NB4 (cell line): ENCODE data around the gene PKLR.

Experiments
- DNase-seq: peaks from one replicate; pipeline ENCODE4 v3.0.0; 2010; ENCODE audit warnings: low read depth
- H3K4me3 ChIP-seq: one replicate; pipeline ENCODE4 v1.5.1; 2011; ENCODE audit warnings: mild to moderate bottlenecking, low read depth, low read length, moderate library complexity
- CTCF ChIP-seq: IDR thresholded peaks from one replicate; pipeline ENCODE4 v1.5.1; 2012; ENCODE audit warnings: low read depth, low read length
- MAX ChIP-seq: IDR thresholded peaks from 2 replicates; pipeline ENCODE4 v1.6.1; 2011; ENCODE audit warnings: low read depth, low read length
- MYC ChIP-seq: IDR thresholded peaks from 2 replicates; pipeline ENCODE4 v1.6.1; 2011; ENCODE audit warnings: low read depth, low read length
- POLR2A ChIP-seq: IDR thresholded peaks from 2 replicates; pipeline ENCODE4 v1.6.1; 2011; ENCODE audit warnings: mild to moderate bottlenecking; ENCODE audit not compliant: insufficient read length; ENCODE audit errors: extremely low read depth

Gene PKLR

GRCh38 chr1:155308493-155309422, 7.5 kb upstream of the PKLR start, which contains the start of gene FDPS:
TSS of gene FDPS (plus strand) at chr1:155308866. CDS start at chr1:155309790, 924 bp downstream.
- peak; percentile 42; the same call in 1 of the 2 replicates for TF ChIP-seq MAX
- TF ChIP-seq MYC: no peak; the same call in 1 of the 2 replicates
- peak; percentile 69 for TF ChIP-seq POLR2A
- peak within 1 kb of the TSS; percentile 99 for H3K4me3 ChIP-seq
- peak; percentile 99 for DNase-seq

GRCh38 chr1:155307247-155307740, 6.1 kb upstream of the PKLR start:
- no peak overlapping the region for H3K4me3 ChIP-seq
- no peak for TF ChIP-seq MYC
- TF ChIP-seq MAX: peak; percentile 59
- peak; percentile 32 for TF ChIP-seq CTCF
- peak; percentile 83 for DNase-seq

GRCh38 chr1:155305881-155306391, 4.7 kb upstream of the PKLR start:
- DNase-seq: no peak
- no peak for TF ChIP-seq MYC
- no peak overlapping the region for H3K4me3 ChIP-seq

- H3K4me3 ChIP-seq: no peak overlapping the region
- no peak for TF ChIP-seq MYC
- no peak for TF ChIP-seq MAX
- DNase-seq: no peak
Measured at GRCh38 chr1:155304558-155305063, 3.4 kb upstream of the PKLR start.

GRCh38 chr1:155300553-155301329, 497 bp downstream of the PKLR start:
- no peak for DNase-seq
- no peak overlapping the region for H3K4me3 ChIP-seq
- TF ChIP-seq MAX (no peak), CTCF (no peak), POLR2A (no peak), MYC (no peak)

GRCh38 chr1:155300024-155300423, 1.2 kb downstream of the PKLR start:
- no peak for TF ChIP-seq MAX
- no peak for TF ChIP-seq CTCF
- no peak for TF ChIP-seq POLR2A
- no peak for TF ChIP-seq MYC

More at GRCh38 chr1:155300024-155300423, 1.2 kb downstream of the PKLR start:
- no peak for DNase-seq
- H3K4me3 ChIP-seq: no peak overlapping the region
